SH-SY5Y (cell line): ENCODE measurements around the gene CCT3.

Experiments used
- GATA2 ChIP-seq: IDR thresholded peaks from 2 replicates; pipeline ENCODE4 v1.6.1; 2011; ENCODE audit warnings: mild to moderate bottlenecking, low read depth, low read length
- GATA3 ChIP-seq: IDR thresholded peaks from 2 replicates; pipeline ENCODE4 v1.6.1; 2011; ENCODE audit warnings: low read depth, mild to moderate bottlenecking, low read length, moderate library complexity

DNA sequence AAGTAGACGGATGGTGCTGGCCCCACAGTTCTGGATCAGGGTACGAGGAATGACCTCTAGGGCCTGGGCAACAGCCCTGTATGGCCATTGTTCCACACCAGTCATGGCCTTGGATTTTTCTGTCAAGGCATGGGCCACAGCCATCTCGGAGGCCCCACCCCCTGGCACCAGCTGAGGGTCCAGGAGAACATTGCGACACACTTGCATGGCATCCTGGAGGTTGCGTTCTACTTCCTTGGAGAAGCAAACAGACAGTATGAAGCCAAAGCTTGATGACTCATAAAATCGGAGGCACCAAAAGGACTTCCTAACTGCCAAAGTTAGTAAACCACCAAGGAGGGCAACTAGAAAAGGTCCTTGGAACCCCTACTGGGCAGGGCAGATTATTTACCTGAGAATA lies 27.1 kb downstream of the CCT3 start:
- TF ChIP-seq GATA3 (no peak), GATA2 (no peak)
